ENCODE data around the gene HAVCR1. TPM values are rescaled to one million over a fixed set of nuclear protein-coding genes. Genes with fewer than 3 reads are reported as not detected.

Gene HAVCR1
- total RNA-seq, 1 experiment from 2014 or later: not detected

GRCh38 chr5:157100140-157100679 lies 41.3 kb upstream of the HAVCR1 start:
- H3K36me3 Mint-ChIP-seq: no peaks in the 10 kb centered on the region
- H3K4me3 Mint-ChIP-seq: no peak overlapping the region
- DNase-seq (ENCODE audit: low spot score) (no peak), ATAC-seq (no peak)
- H3K27me3 Mint-ChIP-seq (ENCODE audit: low read depth): no peaks in the 10 kb centered on the region
- TF ChIP-seq SMAD3 (CRISPR knock-in tag; IDR thresholded peaks at IDR 0.05; ENCODE audit: borderline replicate concordance): no peak
- CTCF ChIA-PET: no interaction called here
- POLR2A ChIA-PET: no interaction called here
- H3K9me3 Mint-ChIP-seq: no peaks in the 10 kb centered on the region
- no peak overlapping the region for H3K27ac Mint-ChIP-seq
- no peaks in the 10 kb centered on the region for H3K4me1 Mint-ChIP-seq

- H3K4me3 Mint-ChIP-seq: no peak overlapping the region
- no peak for ATAC-seq
- DNase-seq (ENCODE audit: low spot score): no peak
- H3K36me3 Mint-ChIP-seq: no peaks in the 10 kb centered on the region
- ChIA-PET POLR2A (interaction anchor here (0.7 kb wide), 1 partner anchor 385 kb away, joined by 4 read pairs; no protein-coding TSS in a partner anchor), CTCF (no interaction called here)
- H3K27ac Mint-ChIP-seq: no peak overlapping the region
- 0 out of 2 replicates have a peak, but pooled peaks cover 3% of the 10 kb centered on the region for H3K9me3 Mint-ChIP-seq
- no peaks in the 10 kb centered on the region for H3K4me1 Mint-ChIP-seq
- TF ChIP-seq ARID4B (CRISPR knock-in tag; IDR thresholded peaks at IDR 0.05; ENCODE audit: borderline replicate concordance) (no peak), RORB (CRISPR knock-in tag; IDR thresholded peaks at IDR 0.05) (no peak), ZNF281 (CRISPR knock-in tag; IDR thresholded peaks at IDR 0.05) (no peak)
- no peaks in the 10 kb centered on the region for H3K27me3 Mint-ChIP-seq (ENCODE audit: low read depth)
Measured at GRCh38 chr5:157088342-157088990, 29.6 kb upstream of the HAVCR1 start.

- Mint-ChIP-seq H3K9me3 (0 out of 2 replicates have a peak, but pooled peaks cover 3% of the 10 kb centered on the region), H3K4me1 (no peaks in the 10 kb centered on the region), H3K36me3 (no peaks in the 10 kb centered on the region), H3K27ac (no peak overlapping the region), H3K4me3 (no peak overlapping the region), H3K27me3 (ENCODE audit: low read depth) (no peaks in the 10 kb centered on the region)
- ChIA-PET CTCF (no interaction called here), POLR2A (no interaction called here)
- ATAC-seq: no peak
- no peak for DNase-seq (ENCODE audit: low spot score)
- TF ChIP-seq GRHL2 (CRISPR knock-in tag; IDR thresholded peaks at IDR 0.05; ENCODE audit: insufficient replicate concordance, severe bottlenecking) (no peak), E2F4 (CRISPR knock-in tag; IDR thresholded peaks at IDR 0.05; ENCODE audit: borderline replicate concordance, low read depth) (no peak), TEAD4 (CRISPR knock-in tag; IDR thresholded peaks at IDR 0.05) (no peak), ZNF121 (CRISPR knock-in tag; IDR thresholded peaks at IDR 0.05) (no peak), ZNF219 (CRISPR knock-in tag; IDR thresholded peaks at IDR 0.05; ENCODE audit: borderline replicate concordance) (no peak), EMX1 (CRISPR knock-in tag; IDR thresholded peaks at IDR 0.05) (no peak), AR (CRISPR knock-in tag; IDR thresholded peaks at IDR 0.05) (no peak), ERG (CRISPR knock-in tag; IDR thresholded peaks at IDR 0.05) (no peak), NR2C2 (CRISPR knock-in tag; IDR thresholded peaks at IDR 0.05) (no peak), ESRRA (CRISPR knock-in tag; IDR thresholded peaks at IDR 0.05; ENCODE audit: borderline replicate concordance) (no peak), ATF6 (CRISPR knock-in tag; IDR thresholded peaks at IDR 0.05) (no peak)
Measured at GRCh38 chr5:157086751-157087359, 27.9 kb upstream of the HAVCR1 start.
